Neural progenitor cell (in vitro differentiated cells): ENCODE data around the gene PRPF40A. TPM values are rescaled to one million over a fixed set of nuclear protein-coding genes. Genes with fewer than 3 reads are reported as not detected.
A peak's percentile ranks its signal among the peaks of the same experiment; 100 is the strongest.
"Not testable (repeated sequence)": the region's sequence is repeated elsewhere in the genome, so short reads cannot be mapped to it uniquely, and the experiment has no call there.

Experiments
- DNase-seq: peaks from one replicate; pipeline ENCODE4 v3.0.0-alpha.2; 2016; ENCODE audit warnings: low spot score
- H2AFZ ChIP-seq: fragments of 200-600 bp; sonication (generic); replicated peaks from 2 replicates; pipeline ENCODE4 v1.6.1; 2016; ENCODE audit warnings: antibody characterized with exemption
- H3F3A ChIP-seq: fragments of 200-600 bp; sonication (generic); 2 replicates; pipeline ENCODE4 v1.6.1; 2016; ENCODE audit warnings: antibody characterized with exemption, low read depth
- H3K27ac ChIP-seq: fragments of 200-600 bp; sonication (generic); 2 replicates; pipeline ENCODE4 v1.5.1; 2016; ENCODE audit warnings: mild to moderate bottlenecking
- H3K27me3 ChIP-seq: fragments of 200-600 bp; sonication (generic); 2 replicates; pipeline ENCODE4 v1.6.1; 2016; ENCODE audit warnings: mild to moderate bottlenecking, moderate library complexity
- H3K36me3 ChIP-seq: fragments of 200-600 bp; sonication (generic); 2 replicates; pipeline ENCODE4 v1.5.1; 2016
- H3K4me1 ChIP-seq: fragments of 200-600 bp; sonication (generic); 2 replicates; pipeline ENCODE4 v1.6.1; 2016; ENCODE audit warnings: mixed run types
- H3K4me2 ChIP-seq: fragments of 200-600 bp; sonication (generic); 2 replicates; pipeline ENCODE4 v1.6.1; 2016
- H3K4me3 ChIP-seq: fragments of 200-600 bp; sonication (generic); 2 replicates; pipeline ENCODE4 v1.5.1; 2016
- H3K79me2 ChIP-seq: fragments of 200-600 bp; sonication (generic); 2 replicates; pipeline ENCODE4 v1.6.1; 2016; ENCODE audit warnings: low read depth
- H3K9ac ChIP-seq: fragments of 200-600 bp; sonication (generic); 2 replicates; pipeline ENCODE4 v1.6.1; 2016
- H3K9me3 ChIP-seq: fragments of 200-600 bp; sonication (generic); 2 replicates; pipeline ENCODE4 v1.5.1; 2016; ENCODE audit warnings: low read depth
- H4K20me1 ChIP-seq: fragments of 200-600 bp; sonication (generic); 2 replicates; pipeline ENCODE4 v1.6.1; 2016; ENCODE audit warnings: low read depth
- H3K27ac Mint-ChIP-seq: 3 replicates; pipeline ENCODE4 v1.8.0; 2021; ENCODE audit warnings: mixed read lengths
- H3K27me3 Mint-ChIP-seq: 2 replicates; pipeline ENCODE4 v1.8.0; 2022; ENCODE audit warnings: low read depth, mild to moderate bottlenecking, inconsistent platforms, moderate library complexity, mixed read lengths; ENCODE audit not compliant: insufficient read depth
- H3K36me3 Mint-ChIP-seq: 3 replicates; pipeline ENCODE4 v1.8.0; 2021; ENCODE audit warnings: mixed read lengths
- H3K4me1 Mint-ChIP-seq: 3 replicates; pipeline ENCODE4 v1.8.0; 2021; ENCODE audit warnings: mixed read lengths
- H3K4me3 Mint-ChIP-seq: 3 replicates; pipeline ENCODE4 v1.8.0; 2021; ENCODE audit warnings: mild to moderate bottlenecking, moderate library complexity, mixed read lengths
- H3K9me3 Mint-ChIP-seq: 3 replicates; pipeline ENCODE4 v1.8.0; 2020; ENCODE audit warnings: mixed read lengths
- EZH2 ChIP-seq: fragments of 200-600 bp; sonication (generic); IDR thresholded peaks from 2 replicates; pipeline ENCODE4 v1.6.1; 2017; ENCODE audit warnings: antibody characterized with exemption, mild to moderate bottlenecking, moderate library complexity
- EZH2phosphoT487 ChIP-seq: fragments of 200-600 bp; sonication (generic); IDR thresholded peaks from 2 replicates; pipeline ENCODE4 v1.6.1; 2017; ENCODE audit warnings: antibody characterized with exemption
- total RNA-seq: library from RNA; depleted of rRNA; stranded (reverse); fragments of >200 nt; gene quantifications from 2 replicates; pipeline ENCODE4 v1.2.3, GENCODE V29; 2015; ENCODE audit warnings: low replicate concordance
- TF ChIP-seq, protein P1 (sequence below): fragments of 200-600 bp; sonication (generic); IDR thresholded peaks from 2 replicates; pipeline ENCODE4 v1.5.1; 2017; ENCODE audit warnings: antibody characterized with exemption, mild to moderate bottlenecking

Gene PRPF40A
- total RNA-seq, 1 donor from 2014 or later, result 257 TPM

DNA sequence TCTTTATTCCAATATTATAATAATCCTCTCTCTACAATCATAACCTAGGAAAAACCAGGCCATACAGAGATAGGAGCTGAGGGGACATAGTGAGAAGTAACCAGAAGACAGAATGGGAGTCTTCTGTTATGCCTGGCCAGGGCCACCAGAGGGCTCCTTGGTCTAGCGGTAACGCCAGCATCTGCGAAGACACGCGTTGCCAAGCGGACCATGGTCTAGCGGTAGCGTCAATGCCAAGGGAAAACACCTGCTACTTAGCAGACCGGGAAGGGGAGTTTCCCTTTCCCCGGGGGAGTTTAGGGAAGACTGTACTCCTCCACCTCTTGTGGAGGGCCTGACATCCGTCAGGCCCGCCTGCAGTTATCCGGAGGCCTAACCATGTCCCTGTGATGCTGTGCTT, 37.8 kb upstream of the PRPF40A start:
- Histone ChIP-seq H3K27ac (no peak overlapping the region), H3F3A (peaks cover 32% of the 10 kb centered on the region), H3K79me2 (peaks cover 11% of the 10 kb centered on the region), H3K4me2 (no peak overlapping the region), H3K36me3 (peaks cover 19% of the 10 kb centered on the region), H3K27me3 (no peaks in the 10 kb centered on the region), H4K20me1 (peaks cover 31% of the 10 kb centered on the region), H3K4me1 (peaks cover 19% of the 10 kb centered on the region), H3K9ac (no peak overlapping the region), H2AFZ (no peak overlapping the region), H3K4me3 (no peak overlapping the region), H3K9me3 (no peaks in the 10 kb centered on the region)
- Mint-ChIP-seq H3K27ac (no peak overlapping the region), H3K27me3 (no peaks in the 10 kb centered on the region), H3K4me3 (no peak overlapping the region), H3K9me3 (peaks cover 11% of the 10 kb centered on the region), H3K36me3 (peaks cover 66% of the 10 kb centered on the region), H3K4me1 (peaks cover 7% of the 10 kb centered on the region)
- no peak for TF ChIP-seq EZH2
- TF ChIP-seq, protein P1, sequence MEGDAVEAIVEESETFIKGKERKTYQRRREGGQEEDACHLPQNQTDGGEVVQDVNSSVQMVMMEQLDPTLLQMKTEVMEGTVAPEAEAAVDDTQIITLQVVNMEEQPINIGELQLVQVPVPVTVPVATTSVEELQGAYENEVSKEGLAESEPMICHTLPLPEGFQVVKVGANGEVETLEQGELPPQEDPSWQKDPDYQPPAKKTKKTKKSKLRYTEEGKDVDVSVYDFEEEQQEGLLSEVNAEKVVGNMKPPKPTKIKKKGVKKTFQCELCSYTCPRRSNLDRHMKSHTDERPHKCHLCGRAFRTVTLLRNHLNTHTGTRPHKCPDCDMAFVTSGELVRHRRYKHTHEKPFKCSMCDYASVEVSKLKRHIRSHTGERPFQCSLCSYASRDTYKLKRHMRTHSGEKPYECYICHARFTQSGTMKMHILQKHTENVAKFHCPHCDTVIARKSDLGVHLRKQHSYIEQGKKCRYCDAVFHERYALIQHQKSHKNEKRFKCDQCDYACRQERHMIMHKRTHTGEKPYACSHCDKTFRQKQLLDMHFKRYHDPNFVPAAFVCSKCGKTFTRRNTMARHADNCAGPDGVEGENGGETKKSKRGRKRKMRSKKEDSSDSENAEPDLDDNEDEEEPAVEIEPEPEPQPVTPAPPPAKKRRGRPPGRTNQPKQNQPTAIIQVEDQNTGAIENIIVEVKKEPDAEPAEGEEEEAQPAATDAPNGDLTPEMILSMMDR, result peak; percentile 65
- peak; percentile 62 for DNase-seq

DNA sequence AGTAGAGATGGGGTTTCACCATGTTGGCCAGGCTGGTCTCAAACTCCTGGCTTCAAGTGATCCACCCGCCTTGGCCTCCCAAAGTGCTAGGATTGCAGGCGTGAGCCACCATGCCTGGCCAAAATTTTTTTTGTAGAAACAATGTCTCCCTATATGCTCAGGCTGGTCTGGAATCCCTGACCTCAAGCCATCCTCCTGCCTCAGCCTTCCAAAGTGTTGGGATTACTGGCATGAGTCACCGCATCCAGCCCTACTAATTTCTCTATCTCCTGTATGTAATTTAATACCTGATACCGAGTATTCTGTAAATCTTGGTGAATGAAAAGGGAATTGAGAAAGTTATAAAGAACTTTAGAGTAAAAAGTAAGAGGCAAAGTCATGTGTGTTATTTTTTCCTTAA, 30.5 kb upstream of the PRPF40A start:
- Histone ChIP-seq H4K20me1 (peaks cover 47% of the 10 kb centered on the region), H3K4me1 (peaks cover 36% of the 10 kb centered on the region), H3F3A (peaks cover 36% of the 10 kb centered on the region), H3K79me2 (peaks cover 24% of the 10 kb centered on the region), H3K4me2 (peak overlapping the region; percentile 46), H3K36me3 (peaks cover 16% of the 10 kb centered on the region)
- not testable (repeated sequence) for H3K4me3 Mint-ChIP-seq, H3K9ac ChIP-seq, DNase-seq, H3K27me3 Mint-ChIP-seq, H3K9me3 ChIP-seq, H3K27ac Mint-ChIP-seq, H3K27ac ChIP-seq, H2AFZ ChIP-seq, H3K9me3 Mint-ChIP-seq, H3K27me3 ChIP-seq, H3K4me1 Mint-ChIP-seq, H3K4me3 ChIP-seq
- peaks cover 50% of the 10 kb centered on the region for H3K36me3 Mint-ChIP-seq

DNA sequence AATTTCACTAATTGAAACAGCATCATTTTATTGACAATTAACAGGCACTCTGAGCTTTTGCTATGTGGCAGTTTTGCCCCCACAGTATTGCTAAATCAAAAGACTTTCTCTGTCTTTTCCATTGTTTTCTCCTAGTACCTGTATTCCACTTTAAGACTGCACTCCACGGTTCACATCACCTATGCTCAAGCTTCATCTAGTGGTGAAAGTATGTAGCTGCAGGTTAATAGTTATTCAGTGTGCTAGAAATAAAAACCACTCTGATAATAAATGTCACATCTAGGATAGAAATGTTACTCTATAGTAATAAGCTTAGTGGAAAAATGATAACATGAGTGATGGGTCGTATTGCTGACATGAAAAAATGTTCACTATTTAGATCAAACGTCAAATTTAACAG, 25.7 kb upstream of the PRPF40A start:
- Histone ChIP-seq H3K4me2 (no peak overlapping the region), H3K27ac (peak overlapping the region; percentile 10), H4K20me1 (peaks cover 22% of the 10 kb centered on the region), H3K9me3 (no peaks in the 10 kb centered on the region), H3K79me2 (peaks cover 32% of the 10 kb centered on the region), H3K4me3 (no peak overlapping the region), H3F3A (peaks cover 8% of the 10 kb centered on the region), H3K4me1 (peaks cover 3% of the 10 kb centered on the region), H3K27me3 (no peaks in the 10 kb centered on the region), H2AFZ (no peak overlapping the region), H3K9ac (no peak overlapping the region), H3K36me3 (peaks cover 21% of the 10 kb centered on the region)
- Mint-ChIP-seq H3K9me3 (peaks cover 11% of the 10 kb centered on the region), H3K27ac (no peak overlapping the region), H3K4me1 (no peaks in the 10 kb centered on the region), H3K36me3 (peaks cover 32% of the 10 kb centered on the region), H3K4me3 (no peak overlapping the region), H3K27me3 (peaks cover 3% of the 10 kb centered on the region)
- no peak for DNase-seq
- no peak for TF ChIP-seq EZH2phosphoT487
- TF ChIP-seq EZH2, result no peak
- TF ChIP-seq, protein P1, result peak; percentile 48

DNA sequence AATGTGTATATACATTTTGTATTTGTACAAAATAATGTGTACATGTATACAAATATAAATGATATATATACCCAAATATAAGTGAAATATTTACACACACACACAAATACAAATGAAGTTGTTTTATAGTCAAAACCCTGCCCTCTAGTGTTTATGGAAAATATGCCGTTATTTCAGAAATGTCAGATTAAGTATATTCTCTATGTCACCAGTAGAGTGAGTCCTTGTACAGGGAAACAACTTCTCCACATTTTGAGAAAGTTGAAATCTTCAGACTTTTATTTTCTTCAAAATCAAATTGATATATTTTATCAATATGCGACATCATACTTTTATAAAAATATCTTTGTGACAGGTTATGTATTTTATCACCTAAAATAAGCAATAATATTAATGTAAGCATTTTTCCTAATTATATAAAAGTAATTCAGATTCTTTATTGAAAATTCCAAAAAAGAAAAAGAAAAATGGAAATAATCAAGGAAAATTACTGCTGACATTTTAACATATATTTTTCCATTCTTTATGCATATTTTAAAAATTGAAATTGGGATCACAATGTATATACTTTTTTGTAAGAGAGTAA, 23.6 kb upstream of the PRPF40A start:
- H3K27me3 Mint-ChIP-seq, result peaks cover 3% of the 10 kb centered on the region
- peak; percentile 20 for DNase-seq
- H3K4me2 ChIP-seq, result no peak overlapping the region
- H3K27ac Mint-ChIP-seq, result no peak overlapping the region
- peaks cover 33% of the 10 kb centered on the region for H3K36me3 ChIP-seq
- TF ChIP-seq EZH2phosphoT487, result no peak
- TF ChIP-seq, protein P1, result peak; percentile 69
- H3K4me3 ChIP-seq, result no peak overlapping the region
- no peaks in the 10 kb centered on the region for H3F3A ChIP-seq
- peaks cover 19% of the 10 kb centered on the region for H4K20me1 ChIP-seq
- no peak overlapping the region for H3K4me3 Mint-ChIP-seq
- H3K27ac ChIP-seq, result no peak overlapping the region
- peaks cover 42% of the 10 kb centered on the region for H3K36me3 Mint-ChIP-seq
- no peak overlapping the region for H3K9ac ChIP-seq
- no peaks in the 10 kb centered on the region for H3K27me3 ChIP-seq
- peaks cover 32% of the 10 kb centered on the region for H3K79me2 ChIP-seq
- no peaks in the 10 kb centered on the region for H3K4me1 Mint-ChIP-seq
- H3K9me3 ChIP-seq, result no peaks in the 10 kb centered on the region
- no peak overlapping the region for H2AFZ ChIP-seq
- H3K9me3 Mint-ChIP-seq, result peaks cover 11% of the 10 kb centered on the region
- no peaks in the 10 kb centered on the region for H3K4me1 ChIP-seq

DNA sequence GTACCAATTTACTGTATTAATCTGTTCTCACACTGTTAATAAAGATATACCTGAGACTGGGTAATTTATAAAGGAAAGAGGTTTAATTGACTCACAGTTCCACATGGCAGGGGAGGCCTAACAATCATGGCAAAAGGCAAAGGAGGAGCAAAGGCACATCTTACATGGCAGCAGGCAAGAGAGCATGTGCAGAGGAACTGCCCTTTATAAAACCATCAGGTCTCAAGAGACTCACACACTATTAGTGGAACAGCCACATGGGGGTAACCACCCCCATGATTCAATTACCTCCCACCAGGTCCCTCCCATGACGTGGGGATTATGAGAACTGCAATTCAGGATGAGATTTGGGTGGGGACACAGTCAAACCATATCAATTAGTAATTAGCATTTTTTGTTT, 22.4 kb upstream of the PRPF40A start:
- not testable (repeated sequence) for H3K27me3 ChIP-seq, H3F3A ChIP-seq, H3K27ac ChIP-seq, H3K4me1 Mint-ChIP-seq, H3K9me3 ChIP-seq, H3K4me2 ChIP-seq, H2AFZ ChIP-seq, H3K4me1 ChIP-seq, H3K27ac Mint-ChIP-seq, DNase-seq, H3K4me3 Mint-ChIP-seq, H3K27me3 Mint-ChIP-seq, H3K9ac ChIP-seq, H3K4me3 ChIP-seq
- Histone ChIP-seq H3K36me3 (peaks cover 41% of the 10 kb centered on the region), H3K79me2 (peaks cover 27% of the 10 kb centered on the region), H4K20me1 (peaks cover 13% of the 10 kb centered on the region)
- Mint-ChIP-seq H3K9me3 (peaks cover 11% of the 10 kb centered on the region), H3K36me3 (peaks cover 41% of the 10 kb centered on the region)
